Neural cell (in vitro differentiated cells): ENCODE measurements around the gene FAM200C.

Experiments used
- EP300 ChIP-seq: fragments of 450-650 bp; conservative IDR thresholded peaks from 2 replicates; pipeline ENCODE4 v1.6.1; 2014; ENCODE audit warnings: antibody characterized with exemption, mild to moderate bottlenecking, moderate library complexity; ENCODE audit not compliant: poor library complexity, severe bottlenecking
- EZH2 ChIP-seq: fragments of 200-600, 300-800 bp; shearing (Covaris generic), sonication (generic); IDR thresholded peaks from 2 replicates; pipeline ENCODE4 v1.6.1; 2014; ENCODE audit warnings: antibody characterized with exemption, low read length, borderline replicate concordance, mild to moderate bottlenecking; ENCODE audit not compliant: insufficient read depth, poor library complexity, severe bottlenecking
- MXI1 ChIP-seq: fragments of 450-650 bp; conservative IDR thresholded peaks from 2 replicates; pipeline ENCODE4 v1.6.1; 2014; ENCODE audit warnings: antibody characterized with exemption, mild to moderate bottlenecking; ENCODE audit not compliant: poor library complexity, severe bottlenecking
- POLR2AphosphoS5 ChIP-seq: IDR thresholded peaks from 2 replicates; pipeline ENCODE4 v1.6.1; 2012
- RAD21 ChIP-seq: fragments of 450-650 bp; conservative IDR thresholded peaks from 2 replicates; pipeline ENCODE4 v1.6.1; 2014; ENCODE audit warnings: antibody characterized with exemption, mild to moderate bottlenecking, moderate library complexity
- TF ChIP-seq, protein P1 (sequence below): fragments of 450-650 bp; IDR thresholded peaks from 2 replicates; pipeline ENCODE4 v1.5.1; 2014; ENCODE audit warnings: antibody characterized with exemption, mild to moderate bottlenecking, moderate library complexity; ENCODE audit not compliant: poor library complexity, severe bottlenecking
- TF ChIP-seq, protein P2 (sequence below): IDR thresholded peaks from 2 replicates; pipeline ENCODE4 v1.6.1; 2012; ENCODE audit warnings: borderline replicate concordance

DNA sequence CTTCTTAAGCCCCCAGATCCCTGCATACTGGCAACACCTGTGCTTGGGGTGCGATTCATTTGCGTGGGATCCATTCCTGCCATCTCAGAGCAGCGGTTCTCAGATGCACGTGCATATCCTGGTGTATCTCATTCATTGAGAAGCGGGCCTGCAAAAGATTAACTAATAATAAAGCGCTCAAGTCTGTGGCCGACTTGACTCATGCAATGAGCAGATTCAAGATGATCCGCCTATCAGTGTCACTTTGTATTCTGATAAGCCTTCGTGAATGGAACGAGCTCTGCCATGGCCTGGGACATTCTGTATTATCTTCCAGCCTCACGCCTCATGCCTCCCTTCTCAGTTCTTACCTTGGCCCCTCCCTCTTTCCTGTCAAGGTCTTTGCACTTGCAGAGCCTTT, 51.8 kb downstream of the FAM200C start:
- TF ChIP-seq RAD21: no peak
- no peak for TF ChIP-seq POLR2AphosphoS5
- TF ChIP-seq, protein P1, sequence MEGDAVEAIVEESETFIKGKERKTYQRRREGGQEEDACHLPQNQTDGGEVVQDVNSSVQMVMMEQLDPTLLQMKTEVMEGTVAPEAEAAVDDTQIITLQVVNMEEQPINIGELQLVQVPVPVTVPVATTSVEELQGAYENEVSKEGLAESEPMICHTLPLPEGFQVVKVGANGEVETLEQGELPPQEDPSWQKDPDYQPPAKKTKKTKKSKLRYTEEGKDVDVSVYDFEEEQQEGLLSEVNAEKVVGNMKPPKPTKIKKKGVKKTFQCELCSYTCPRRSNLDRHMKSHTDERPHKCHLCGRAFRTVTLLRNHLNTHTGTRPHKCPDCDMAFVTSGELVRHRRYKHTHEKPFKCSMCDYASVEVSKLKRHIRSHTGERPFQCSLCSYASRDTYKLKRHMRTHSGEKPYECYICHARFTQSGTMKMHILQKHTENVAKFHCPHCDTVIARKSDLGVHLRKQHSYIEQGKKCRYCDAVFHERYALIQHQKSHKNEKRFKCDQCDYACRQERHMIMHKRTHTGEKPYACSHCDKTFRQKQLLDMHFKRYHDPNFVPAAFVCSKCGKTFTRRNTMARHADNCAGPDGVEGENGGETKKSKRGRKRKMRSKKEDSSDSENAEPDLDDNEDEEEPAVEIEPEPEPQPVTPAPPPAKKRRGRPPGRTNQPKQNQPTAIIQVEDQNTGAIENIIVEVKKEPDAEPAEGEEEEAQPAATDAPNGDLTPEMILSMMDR: no peak
- TF ChIP-seq, protein P2, sequence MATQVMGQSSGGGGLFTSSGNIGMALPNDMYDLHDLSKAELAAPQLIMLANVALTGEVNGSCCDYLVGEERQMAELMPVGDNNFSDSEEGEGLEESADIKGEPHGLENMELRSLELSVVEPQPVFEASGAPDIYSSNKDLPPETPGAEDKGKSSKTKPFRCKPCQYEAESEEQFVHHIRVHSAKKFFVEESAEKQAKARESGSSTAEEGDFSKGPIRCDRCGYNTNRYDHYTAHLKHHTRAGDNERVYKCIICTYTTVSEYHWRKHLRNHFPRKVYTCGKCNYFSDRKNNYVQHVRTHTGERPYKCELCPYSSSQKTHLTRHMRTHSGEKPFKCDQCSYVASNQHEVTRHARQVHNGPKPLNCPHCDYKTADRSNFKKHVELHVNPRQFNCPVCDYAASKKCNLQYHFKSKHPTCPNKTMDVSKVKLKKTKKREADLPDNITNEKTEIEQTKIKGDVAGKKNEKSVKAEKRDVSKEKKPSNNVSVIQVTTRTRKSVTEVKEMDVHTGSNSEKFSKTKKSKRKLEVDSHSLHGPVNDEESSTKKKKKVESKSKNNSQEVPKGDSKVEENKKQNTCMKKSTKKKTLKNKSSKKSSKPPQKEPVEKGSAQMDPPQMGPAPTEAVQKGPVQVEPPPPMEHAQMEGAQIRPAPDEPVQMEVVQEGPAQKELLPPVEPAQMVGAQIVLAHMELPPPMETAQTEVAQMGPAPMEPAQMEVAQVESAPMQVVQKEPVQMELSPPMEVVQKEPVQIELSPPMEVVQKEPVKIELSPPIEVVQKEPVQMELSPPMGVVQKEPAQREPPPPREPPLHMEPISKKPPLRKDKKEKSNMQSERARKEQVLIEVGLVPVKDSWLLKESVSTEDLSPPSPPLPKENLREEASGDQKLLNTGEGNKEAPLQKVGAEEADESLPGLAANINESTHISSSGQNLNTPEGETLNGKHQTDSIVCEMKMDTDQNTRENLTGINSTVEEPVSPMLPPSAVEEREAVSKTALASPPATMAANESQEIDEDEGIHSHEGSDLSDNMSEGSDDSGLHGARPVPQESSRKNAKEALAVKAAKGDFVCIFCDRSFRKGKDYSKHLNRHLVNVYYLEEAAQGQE: no peak
- TF ChIP-seq EP300: no peak
- no peak for TF ChIP-seq EZH2
- TF ChIP-seq MXI1: no peak
